GM23248 (cell line): ENCODE results near the gene SOSTDC1.

Experiments used
- EZH2 ChIP-seq: fragments of 200-600 bp; sonication (generic); IDR thresholded peaks from 2 replicates; pipeline ENCODE4 v1.6.1; 2018; ENCODE audit warnings: antibody characterized with exemption, mild to moderate bottlenecking; ENCODE audit not compliant: insufficient read depth, poor library complexity, severe bottlenecking
- EZH2phosphoT487 ChIP-seq: fragments of 200-600 bp; sonication (generic); IDR thresholded peaks from 2 replicates; pipeline ENCODE4 v1.6.1; 2018; ENCODE audit warnings: antibody characterized with exemption, moderate library complexity, mild to moderate bottlenecking, low read depth; ENCODE audit not compliant: insufficient read depth

GRCh38 chr7:16436306-16436705 is 29.2 kb downstream of the SOSTDC1 start:
- no peak for TF ChIP-seq EZH2
- TF ChIP-seq EZH2phosphoT487, result no peak
